BE2C (cell line): ENCODE measurements around the gene CCHCR1.

Experiments used
- DNase-seq: peaks from one replicate; pipeline ENCODE4 v3.0.0-alpha.2; 2020
- H3K27me3 ChIP-seq: fragments of 250-450 bp; sonication (Bioruptor Pico); 2 replicates; pipeline ENCODE4 v1.5.1; 2020; ENCODE audit warnings: mild to moderate bottlenecking
- H3K36me3 ChIP-seq: fragments of 250-450 bp; sonication (Bioruptor Pico); 2 replicates; pipeline ENCODE4 v1.5.1; 2020; ENCODE audit warnings: mild to moderate bottlenecking
- H3K4me1 ChIP-seq: fragments of 250-450 bp; sonication (Bioruptor Pico); 2 replicates; pipeline ENCODE4 v1.5.1; 2020
- H3K4me3 ChIP-seq: 2 replicates; pipeline ENCODE4 v1.5.1; 2011; ENCODE audit warnings: low read depth, low read length
- H3K9me3 ChIP-seq: fragments of 250-450 bp; sonication (Bioruptor Pico); 2 replicates; pipeline ENCODE4 v1.5.1; 2020
- CTCF ChIP-seq: IDR thresholded peaks from 2 replicates; pipeline ENCODE4 v1.5.1; 2012; ENCODE audit warnings: mild to moderate bottlenecking, low read depth, low read length

Gene CCHCR1

GRCh38 chr6:31118178-31118577 lies 39.4 kb downstream of the CCHCR1 start:
- DNase-seq, result no peak
- no peak for TF ChIP-seq CTCF
- no peak overlapping the region for H3K4me3 ChIP-seq
- H3K36me3 ChIP-seq, result no peaks in the 10 kb centered on the region
- peaks cover 28% of the 10 kb centered on the region for H3K27me3 ChIP-seq
- no peaks in the 10 kb centered on the region for H3K4me1 ChIP-seq
- no peaks in the 10 kb centered on the region for H3K9me3 ChIP-seq

GRCh38 chr6:31116661-31117385 lies 40.8 kb downstream of the CCHCR1 start:
- Histone ChIP-seq H3K9me3 (no peaks in the 10 kb centered on the region), H3K4me3 (no peak overlapping the region), H3K36me3 (no peaks in the 10 kb centered on the region), H3K4me1 (no peaks in the 10 kb centered on the region), H3K27me3 (peaks cover 40% of the 10 kb centered on the region)
- no peak for TF ChIP-seq CTCF
- DNase-seq, result no peak

GRCh38 chr6:31115941-31116560 lies 41.6 kb downstream of the CCHCR1 start:
- Histone ChIP-seq H3K4me1 (no peaks in the 10 kb centered on the region), H3K36me3 (no peaks in the 10 kb centered on the region), H3K4me3 (no peak overlapping the region), H3K9me3 (no peaks in the 10 kb centered on the region), H3K27me3 (peaks cover 44% of the 10 kb centered on the region)
- no peak for DNase-seq
- TF ChIP-seq CTCF, result no peak

DNA sequence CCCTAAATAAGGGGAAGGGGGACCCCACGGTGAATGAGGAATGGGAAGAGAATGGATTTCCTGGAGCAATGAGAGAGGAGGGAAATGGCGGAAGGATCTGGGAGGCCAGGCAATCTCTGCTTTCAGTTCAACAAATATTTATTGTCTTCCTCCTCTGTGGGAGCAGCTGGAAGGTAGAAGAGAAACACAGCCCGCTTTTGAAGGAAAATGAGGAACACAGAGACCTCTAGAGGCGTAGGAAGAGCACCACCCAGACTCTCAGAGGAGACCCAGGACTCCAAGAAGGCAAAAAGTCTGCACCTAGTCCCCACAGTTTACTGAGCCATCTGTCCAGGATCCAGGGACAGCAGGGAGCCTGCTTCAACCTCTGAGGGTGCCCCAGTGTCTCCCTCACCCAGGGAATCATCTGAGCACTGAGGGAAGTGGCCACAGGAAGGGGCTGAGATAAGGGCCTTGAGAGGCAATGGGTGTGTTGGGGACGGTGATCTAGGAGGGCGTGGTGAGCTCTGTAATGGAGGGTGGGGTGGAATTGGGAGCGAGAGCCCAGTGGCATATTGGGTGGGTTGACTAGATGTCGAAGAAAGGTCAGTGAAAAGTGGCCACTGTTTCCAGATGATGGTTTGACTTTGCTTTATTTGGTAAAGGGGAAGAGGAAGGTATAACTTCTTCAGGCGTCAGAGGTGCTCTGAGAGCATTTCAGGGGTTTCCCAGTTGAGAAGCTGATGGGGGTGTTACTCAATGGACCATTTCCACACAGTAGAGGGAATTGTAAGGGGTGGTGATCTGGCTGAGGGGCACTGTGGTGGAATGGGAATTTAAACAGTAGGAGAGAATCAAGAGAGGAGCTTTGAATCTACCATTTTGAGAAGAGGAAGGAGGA lies 42.4 kb downstream of the CCHCR1 start:
- no peak overlapping the region for H3K4me3 ChIP-seq
- DNase-seq, result no peak
- no peaks in the 10 kb centered on the region for H3K36me3 ChIP-seq
- H3K4me1 ChIP-seq, result no peaks in the 10 kb centered on the region
- TF ChIP-seq CTCF, result no peak
- peaks cover 49% of the 10 kb centered on the region for H3K27me3 ChIP-seq
- no peaks in the 10 kb centered on the region for H3K9me3 ChIP-seq

- Histone ChIP-seq H3K9me3 (no peaks in the 10 kb centered on the region), H3K36me3 (no peaks in the 10 kb centered on the region), H3K4me1 (no peaks in the 10 kb centered on the region), H3K4me3 (no peak within 1 kb of the TSS), H3K27me3 (peaks cover 56% of the 10 kb centered on the region)
- DNase-seq, result no peak
- no peak for TF ChIP-seq CTCF
Observed at GRCh38 chr6:31114541-31114878, 43.1 kb downstream of the CCHCR1 start, which contains the start of gene PSORS1C1. Gene PSORS1C1 (plus strand): TSS chr6:31114800. CDS start chr6:31129633, 14,833 bp downstream.
